K562 (cell line): ENCODE measurements around the gene NOP58.

Experiments
- CHD4 ChIP-seq: fragments of 200-600 bp; sonication (generic); IDR thresholded peaks from 3 replicates; pipeline ENCODE4 v1.6.1; 2012; ENCODE audit warnings: low read depth, mild to moderate bottlenecking, mixed read lengths, low read length, inconsistent platforms; ENCODE audit not compliant: insufficient read depth, insufficient replicate concordance, poor library complexity, severe bottlenecking
- CTCF ChIP-seq, 3 experiments: IDR thresholded peaks in 2 of 3; conservative IDR thresholded peaks in 1 of 3; 2 replicates each; pipeline ENCODE4 v1.5.1; 2011 to 2012; ENCODE audit warnings: low read length in 3 of 3, mild to moderate bottlenecking in 3 of 3, control low read depth in 2 of 3, improper control_type of control experiment in 1 of 3, inconsistent platforms in 1 of 3, low read depth in 1 of 3, mixed read lengths in 1 of 3, moderate library complexity in 1 of 3; ENCODE audit not compliant: insufficient read depth in 2 of 3
- E2F6 ChIP-seq, 2 experiments: IDR thresholded peaks; 2 replicates each; pipeline ENCODE4 v1.6.1; 2011; ENCODE audit warnings: borderline replicate concordance in 1 of 2, control low read depth in 1 of 2, low read depth in 1 of 2, low read length in 1 of 2, mild to moderate bottlenecking in 1 of 2, mixed read lengths in 1 of 2, moderate library complexity in 1 of 2; ENCODE audit not compliant: insufficient read depth in 1 of 2, insufficient read length in 1 of 2, poor library complexity in 1 of 2, severe bottlenecking in 1 of 2; ENCODE audit errors: extremely low read depth in 1 of 2
- POLR2AphosphoS2 ChIP-seq: IDR thresholded peaks from 2 replicates; pipeline ENCODE4 v1.6.1; 2012; ENCODE audit warnings: low read length, improper control_type of control experiment
- PTRF ChIP-seq: fragments of 450-650 bp; IDR thresholded peaks from 2 replicates; pipeline ENCODE4 v1.6.1; 2016; ENCODE audit warnings: mild to moderate bottlenecking, missing genetic modification characterization, missing compliant biosample characterization
- ZC3H11A ChIP-seq: IDR thresholded peaks from 2 replicates; pipeline ENCODE4 v1.6.1; 2012; ENCODE audit warnings: low read depth, low read length, improper control_type of control experiment

- TF ChIP-seq CTCF (IDR thresholded peaks at IDR 0.05 in 2 of 3, conservative IDR thresholded peaks at IDR 0.05 in 1 of 3; ENCODE audit: insufficient read depth in 2 of 3, low read depth in 1 of 3, low read length in 3 of 3) (no peak), ZC3H11A (no peak), CHD4 (no peak), POLR2AphosphoS2 (no peak), PTRF (tag) (no peak), E2F6 (IDR thresholded peaks at IDR 0.05; ENCODE audit: borderline replicate concordance in 1 of 2, extremely low read depth in 1 of 2, insufficient read depth in 1 of 2, insufficient read length in 1 of 2, low read depth in 1 of 2, low read length in 1 of 2, poor library complexity in 1 of 2, severe bottlenecking in 1 of 2) (no peak)
Measured at GRCh38 chr2:202290316-202290715, 24.8 kb downstream of the NOP58 start.
